Activated CD8-positive, alpha-beta T cell treated with anti-CD3 and anti-CD28 coated beads, Interleukin-2, amount 10 ng/mL, durations not matched to agents 7 days and 5 days (primary cell): ENCODE data around the gene CTIF. TPM values are rescaled to one million over a fixed set of nuclear protein-coding genes. Genes with fewer than 3 reads are reported as not detected.

Experiments
- ATAC-seq: fragments of 150-1000 bp; cut with Tn5 transposase; one replicate; pipeline ENCODE4 v1.10.0; 2021; ENCODE audit warnings: moderate library complexity
- CTCF ChIA-PET: fragments of 350-600 bp; sonication (Branson Sonifier 250); formaldehyde crosslinking; loops from one replicate; lab custom pipeline; 2021; ENCODE audit warnings: antibody characterized with exemption; lab: Charles Lee
- POLR2A ChIA-PET: fragments of 350-600 bp; sonication (Branson Sonifier 250); formaldehyde crosslinking; loops from one replicate; lab custom pipeline; 2021; ENCODE audit warnings: antibody characterized with exemption; lab: Charles Lee
- DNase-seq: peaks from one replicate; pipeline ENCODE4 v3.0.0-alpha.2; 2020
- H3K27ac Mint-ChIP-seq: one replicate; pipeline ENCODE4 v1.8.0; 2021; ENCODE audit warnings: mild to moderate bottlenecking, mixed read lengths
- H3K27me3 Mint-ChIP-seq: one replicate; pipeline ENCODE4 v1.8.0; 2021; ENCODE audit warnings: low read depth, mixed read lengths
- H3K36me3 Mint-ChIP-seq: one replicate; pipeline ENCODE4 v1.8.0; 2021; ENCODE audit warnings: low read depth, mixed read lengths
- H3K4me1 Mint-ChIP-seq: one replicate; pipeline ENCODE4 v1.8.0; 2021; ENCODE audit warnings: low read depth, mixed read lengths
- H3K4me3 Mint-ChIP-seq: one replicate; pipeline ENCODE4 v1.8.0; 2021; ENCODE audit warnings: mild to moderate bottlenecking, mixed read lengths
- H3K9me3 Mint-ChIP-seq: one replicate; pipeline ENCODE4 v1.8.0; 2022; ENCODE audit warnings: mixed read lengths; ENCODE audit not compliant: insufficient read depth
- total RNA-seq, 2 experiments: library from RNA; stranded (reverse); gene quantifications; one replicate each; pipeline ENCODE4 v1.2.3, GENCODE V29; 2021

CTIF gene
- total RNA-seq, 2 experiments from 2014 or later, result 1.3 to 2.1 TPM

DNA sequence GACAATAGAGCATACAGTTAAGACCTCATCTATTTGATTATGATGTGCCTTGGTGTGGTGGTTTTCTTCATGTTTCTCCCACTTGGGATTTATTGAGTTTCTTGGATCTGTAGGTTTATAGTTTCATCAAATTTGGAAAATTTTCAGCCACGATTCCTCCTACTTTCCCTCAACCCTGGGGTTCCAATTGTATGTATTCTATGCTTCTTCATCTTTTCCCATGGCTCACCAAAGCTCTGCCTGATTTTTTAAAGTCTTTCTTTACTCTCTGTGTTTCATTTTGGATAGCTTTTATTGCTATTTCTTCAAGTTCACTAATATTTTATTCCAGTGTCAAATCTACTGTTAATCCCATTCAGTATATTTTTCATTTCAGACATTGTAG is 132.7 kb downstream of the CTIF start:
- Mint-ChIP-seq H3K36me3 (peaks cover 4% of the 10 kb centered on the region), H3K4me1 (peaks cover 2% of the 10 kb centered on the region), H3K4me3 (no peak overlapping the region), H3K9me3 (peaks cover 8% of the 10 kb centered on the region), H3K27me3 (no peaks in the 10 kb centered on the region), H3K27ac (no peak overlapping the region)
- no peak for DNase-seq
- POLR2A ChIA-PET, result no interaction called here
- ATAC-seq, result no peak
- CTCF ChIA-PET, result interaction anchor here (1.0 kb wide), 1 partner anchor 568 kb away, joined by 3 read pairs; no protein-coding TSS in a partner anchor

DNA sequence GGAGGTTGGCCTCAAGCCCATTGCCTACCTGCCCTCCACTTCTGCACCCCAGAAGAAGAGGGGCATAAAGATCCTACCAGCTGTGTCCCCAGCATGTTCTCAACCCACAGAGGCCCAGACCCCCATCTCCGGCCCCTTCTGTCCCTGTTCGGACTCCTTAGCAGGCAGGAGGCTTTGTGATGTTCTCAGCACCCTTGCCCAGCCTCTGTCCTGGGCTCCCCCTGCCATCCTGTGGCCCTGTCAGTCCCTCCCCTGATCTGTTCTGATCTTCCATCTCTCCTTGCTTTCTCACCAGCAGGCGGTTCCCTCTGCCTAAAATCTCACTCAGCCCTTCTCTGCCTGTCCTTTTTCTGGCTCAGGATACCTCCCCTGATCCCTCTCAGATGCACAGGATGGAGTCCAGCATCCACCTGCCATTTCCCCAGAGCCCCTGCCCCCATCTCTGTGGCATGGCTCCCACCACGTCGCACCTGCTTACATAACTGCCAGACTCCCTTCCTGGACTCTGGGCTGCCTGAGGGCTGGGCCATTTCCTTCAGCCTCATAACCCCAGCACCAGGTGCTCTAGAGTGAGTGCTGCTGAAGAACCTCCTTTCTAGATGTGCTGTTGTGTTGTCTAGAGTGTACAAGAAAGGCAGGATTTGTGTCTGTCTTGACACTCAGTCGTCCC is 134.0 kb downstream of the CTIF start:
- Mint-ChIP-seq H3K4me1 (peaks cover 2% of the 10 kb centered on the region), H3K4me3 (no peak overlapping the region), H3K36me3 (peaks cover 4% of the 10 kb centered on the region), H3K27me3 (no peaks in the 10 kb centered on the region), H3K9me3 (peaks cover 8% of the 10 kb centered on the region), H3K27ac (no peak overlapping the region)
- ATAC-seq (no peak), DNase-seq (no peak)
- ChIA-PET POLR2A (no interaction called here), CTCF (interaction anchor here (1.0 to 4.1 kb wide), 5 partner anchors 9 to 577 kb away, joined by 3 to 21 read pairs (median 12); no protein-coding TSS in a partner anchor)

DNA sequence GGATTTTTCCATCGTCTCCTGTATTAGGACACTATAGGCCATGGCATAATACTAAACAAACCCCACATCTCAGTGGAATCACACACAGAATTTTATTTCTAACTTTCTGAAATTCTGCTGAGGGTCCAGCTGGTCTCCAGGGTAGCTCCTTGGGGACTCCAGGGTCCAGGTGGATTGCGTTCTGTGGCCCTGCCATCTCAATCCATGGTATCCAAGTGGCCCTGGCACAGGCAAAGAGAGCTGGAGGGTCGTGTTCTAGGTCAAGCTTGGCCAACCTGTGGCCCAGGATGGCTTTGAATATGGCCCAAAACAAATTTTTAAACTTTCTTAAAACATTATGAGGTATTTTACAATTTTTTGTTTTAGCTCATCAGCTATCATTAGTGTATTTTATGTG is 134.6 kb downstream of the CTIF start:
- peaks cover 4% of the 10 kb centered on the region for H3K36me3 Mint-ChIP-seq
- peaks cover 8% of the 10 kb centered on the region for H3K9me3 Mint-ChIP-seq
- H3K4me1 Mint-ChIP-seq, result peaks cover 2% of the 10 kb centered on the region
- H3K27me3 Mint-ChIP-seq, result no peaks in the 10 kb centered on the region
- POLR2A ChIA-PET, result interaction anchor here (0.5 kb wide), 1 partner anchor 392 kb away, joined by 3 read pairs; no protein-coding TSS in a partner anchor
- no peak overlapping the region for H3K27ac Mint-ChIP-seq
- ATAC-seq, result no peak
- no peak for DNase-seq
- H3K4me3 Mint-ChIP-seq, result no peak overlapping the region
- CTCF ChIA-PET, result interaction anchor here (0.8 to 4.1 kb wide), 8 partner anchors 10 to 577 kb away, joined by 3 to 21 read pairs (median 4); no protein-coding TSS in a partner anchor

- H3K27me3 Mint-ChIP-seq, result no peaks in the 10 kb centered on the region
- ChIA-PET CTCF (interaction anchor here (0.8 to 4.1 kb wide), 10 partner anchors 11 to 773 kb away, joined by 3 to 21 read pairs (median 4); no protein-coding TSS in a partner anchor), POLR2A (interaction anchor here (0.5 kb wide), 1 partner anchor 391 kb away, joined by 3 read pairs; no protein-coding TSS in a partner anchor)
- ATAC-seq (no peak), DNase-seq (no peak)
- H3K36me3 Mint-ChIP-seq, result peaks cover 4% of the 10 kb centered on the region
- peaks cover 8% of the 10 kb centered on the region for H3K9me3 Mint-ChIP-seq
- H3K4me1 Mint-ChIP-seq, result peaks cover 6% of the 10 kb centered on the region
- H3K4me3 Mint-ChIP-seq, result no peak overlapping the region
- no peak overlapping the region for H3K27ac Mint-ChIP-seq
Measured at GRCh38 chr18:48673853-48674721, 135.3 kb downstream of the CTIF start.

DNA sequence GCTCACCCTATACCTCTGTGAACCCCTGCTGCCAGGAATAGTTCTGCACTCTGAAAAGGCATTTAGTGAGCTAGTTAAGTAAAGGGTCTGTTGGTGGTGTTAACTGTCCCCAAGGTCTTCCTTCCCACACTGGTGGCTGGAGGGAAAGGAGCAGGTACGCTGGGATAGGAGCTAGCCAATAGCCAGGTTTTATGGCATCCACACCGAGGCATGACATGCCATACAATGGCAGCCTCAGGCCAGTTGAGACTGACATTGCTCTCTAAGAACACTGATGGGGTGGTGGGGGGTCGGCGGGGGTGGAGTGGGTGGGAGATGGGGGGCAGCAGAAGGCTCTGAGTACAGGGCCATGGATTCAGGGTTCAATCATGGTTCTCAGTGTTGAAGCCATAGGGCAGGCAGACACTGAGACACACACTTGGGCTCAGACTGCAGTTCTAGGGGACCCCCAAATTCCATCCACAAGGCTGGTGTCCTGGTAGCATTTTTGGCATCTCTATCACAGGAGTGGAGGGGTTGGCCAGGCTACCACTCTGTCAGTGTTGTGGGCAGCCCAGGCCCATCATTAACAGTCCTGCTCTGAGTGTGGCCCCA is 136.0 kb downstream of the CTIF start:
- POLR2A ChIA-PET, result no interaction called here
- Mint-ChIP-seq H3K4me1 (peaks cover 13% of the 10 kb centered on the region), H3K27me3 (no peaks in the 10 kb centered on the region), H3K4me3 (no peak overlapping the region), H3K9me3 (peaks cover 8% of the 10 kb centered on the region), H3K36me3 (peaks cover 4% of the 10 kb centered on the region), H3K27ac (no peak overlapping the region)
- ATAC-seq (peak; percentile 20), DNase-seq (no peak)
- CTCF ChIA-PET, result interaction anchor here (1.0 to 4.1 kb wide), 10 partner anchors 11 to 772 kb away, joined by 3 to 21 read pairs (median 4); no protein-coding TSS in a partner anchor

- H3K27ac Mint-ChIP-seq, result no peak overlapping the region
- peaks cover 4% of the 10 kb centered on the region for H3K36me3 Mint-ChIP-seq
- DNase-seq (peak; percentile 88), ATAC-seq (peak; percentile 95)
- H3K9me3 Mint-ChIP-seq, result peaks cover 8% of the 10 kb centered on the region
- H3K27me3 Mint-ChIP-seq, result no peaks in the 10 kb centered on the region
- CTCF ChIA-PET, result interaction anchor here (0.8 to 4.1 kb wide), 12 partner anchors 12 to 772 kb away, joined by 3 to 21 read pairs (median 4); no protein-coding TSS in a partner anchor
- peaks cover 13% of the 10 kb centered on the region for H3K4me1 Mint-ChIP-seq
- H3K4me3 Mint-ChIP-seq, result no peak overlapping the region
- POLR2A ChIA-PET, result no interaction called here
Measured at GRCh38 chr18:48675352-48675761, 136.5 kb downstream of the CTIF start.

DNA sequence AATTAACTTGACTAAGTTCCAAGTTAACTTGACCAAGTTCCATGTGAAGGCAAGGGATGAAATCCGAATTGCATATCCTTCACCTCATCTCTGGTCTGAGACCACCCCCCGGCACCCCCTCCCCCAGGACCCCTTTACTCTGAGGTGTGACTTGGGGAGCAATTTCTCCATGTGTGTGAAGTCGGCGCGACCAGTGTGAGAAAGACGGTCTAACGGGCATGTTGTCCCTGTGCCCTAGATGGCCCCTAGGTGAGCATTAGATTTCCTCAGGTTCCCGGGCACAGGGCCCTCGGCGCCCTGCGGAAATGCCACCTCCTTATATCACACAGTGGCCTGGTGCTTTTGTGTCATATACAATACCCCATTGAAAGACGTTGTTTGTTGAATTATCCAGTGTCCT is 137.1 kb downstream of the CTIF start:
- no peak overlapping the region for H3K27ac Mint-ChIP-seq
- no peaks in the 10 kb centered on the region for H3K27me3 Mint-ChIP-seq
- H3K9me3 Mint-ChIP-seq, result peaks cover 8% of the 10 kb centered on the region
- peaks cover 4% of the 10 kb centered on the region for H3K36me3 Mint-ChIP-seq
- no peak for DNase-seq
- no peak for ATAC-seq
- H3K4me3 Mint-ChIP-seq, result no peak overlapping the region
- ChIA-PET CTCF (interaction anchor here (0.8 to 4.1 kb wide), 10 partner anchors 272 to 771 kb away, joined by 3 to 21 read pairs (median 4); no protein-coding TSS in a partner anchor), POLR2A (no interaction called here)
- H3K4me1 Mint-ChIP-seq, result peaks cover 13% of the 10 kb centered on the region

- peaks cover 4% of the 10 kb centered on the region for H3K36me3 Mint-ChIP-seq
- H3K4me3 Mint-ChIP-seq, result no peak overlapping the region
- ChIA-PET POLR2A (no interaction called here), CTCF (interaction anchor here (0.6 to 4.1 kb wide), 11 partner anchors 9 to 810 kb away, joined by 3 to 21 read pairs (median 3); partner anchors contain the start of gene C18orf32)
- peaks cover 4% of the 10 kb centered on the region for H3K9me3 Mint-ChIP-seq
- ATAC-seq, result no peak
- peaks cover 13% of the 10 kb centered on the region for H3K4me1 Mint-ChIP-seq
- no peak overlapping the region for H3K27ac Mint-ChIP-seq
- no peaks in the 10 kb centered on the region for H3K27me3 Mint-ChIP-seq
- DNase-seq, result no peak
Measured at GRCh38 chr18:48676346-48676745, 137.5 kb downstream of the CTIF start.

- no peaks in the 10 kb centered on the region for H3K36me3 Mint-ChIP-seq
- ChIA-PET POLR2A (no interaction called here), CTCF (interaction anchor here (0.6 to 4.1 kb wide), 11 partner anchors 8 to 810 kb away, joined by 3 to 21 read pairs (median 3); partner anchors contain the start of gene C18orf32)
- DNase-seq, result peak; percentile 78
- no peaks in the 10 kb centered on the region for H3K9me3 Mint-ChIP-seq
- peak; percentile 60 for ATAC-seq
- H3K27me3 Mint-ChIP-seq, result no peaks in the 10 kb centered on the region
- no peak overlapping the region for H3K27ac Mint-ChIP-seq
- no peak overlapping the region for H3K4me3 Mint-ChIP-seq
- H3K4me1 Mint-ChIP-seq, result peaks cover 13% of the 10 kb centered on the region
Measured at GRCh38 chr18:48676756-48677368, 138.0 kb downstream of the CTIF start.

DNA sequence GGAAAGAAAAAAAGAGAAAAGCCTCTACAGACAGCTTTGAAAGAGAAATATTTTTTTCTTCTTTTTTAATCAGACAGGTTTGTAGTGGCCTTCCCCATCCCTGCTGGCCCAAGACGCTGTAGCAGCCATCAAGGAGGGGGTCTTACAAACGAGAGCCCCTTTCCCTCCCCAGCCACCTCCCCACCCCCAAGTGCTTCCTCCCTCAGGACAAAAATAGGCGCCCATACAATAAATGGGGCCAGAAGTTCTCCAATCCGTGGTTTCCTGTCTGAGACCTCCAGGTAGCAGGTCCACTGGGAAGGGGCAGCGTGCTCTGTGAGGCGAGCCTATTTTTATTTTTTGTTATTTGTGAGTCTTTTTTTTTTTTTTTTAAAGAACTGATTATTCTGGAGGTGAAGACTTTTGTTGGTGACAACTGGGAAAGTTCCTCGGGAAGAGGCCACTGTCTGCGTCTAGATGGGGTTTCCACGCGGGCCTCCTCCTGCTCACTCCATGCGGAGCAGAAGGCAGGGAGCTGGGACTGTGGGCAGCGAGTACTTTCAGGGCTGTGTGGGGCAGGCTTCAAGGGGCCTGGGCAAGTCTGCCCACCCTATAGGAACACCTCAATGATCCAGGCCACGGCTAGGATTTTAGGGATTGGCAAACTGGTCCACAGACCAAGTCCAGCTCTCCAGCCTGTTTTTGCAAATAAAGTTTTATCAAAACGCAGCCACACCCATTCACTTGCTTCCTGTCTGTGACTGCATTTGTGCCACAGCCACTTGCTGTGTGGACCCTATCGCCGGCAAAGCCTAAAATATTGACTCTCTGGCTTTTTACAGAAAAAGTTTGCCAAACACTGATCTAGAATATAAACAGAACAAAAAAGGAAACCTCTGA is 139.6 kb downstream of the CTIF start:
- Mint-ChIP-seq H3K27me3 (no peaks in the 10 kb centered on the region), H3K9me3 (no peaks in the 10 kb centered on the region), H3K4me3 (no peak overlapping the region), H3K4me1 (peaks cover 13% of the 10 kb centered on the region), H3K27ac (no peak overlapping the region), H3K36me3 (no peaks in the 10 kb centered on the region)
- no peak for DNase-seq
- ChIA-PET CTCF (interaction anchor here (0.6 to 1.7 kb wide), 5 partner anchors 17 to 561 kb away, joined by 3 read pairs; no protein-coding TSS in a partner anchor), POLR2A (interaction anchor here (0.5 to 0.6 kb wide), 2 partner anchors 18 to 177 kb away, joined by 3 read pairs; no protein-coding TSS in a partner anchor)
- ATAC-seq, result no peak
